Measurements from ENCODE around the gene CDC42BPB.

CDC42BPB gene

GRCh38 chr14:103016594-103016993 is 40.8 kb downstream of the CDC42BPB start:
- TF ChIP-seq CTCF (conservative IDR thresholded peaks at IDR 0.05): no peak
- H3K27ac ChIP-seq: peak overlapping the region; percentile 47

GRCh38 chr14:103016071-103016470 is 41.3 kb downstream of the CDC42BPB start:
- TF ChIP-seq CTCF (conservative IDR thresholded peaks at IDR 0.05): no peak
- peak overlapping the region; percentile 47 for H3K27ac ChIP-seq

GRCh38 chr14:103015426-103015825 is 41.9 kb downstream of the CDC42BPB start:
- H3K27ac ChIP-seq: peak overlapping the region; percentile 47
- no peak for TF ChIP-seq CTCF (conservative IDR thresholded peaks at IDR 0.05)

- TF ChIP-seq CTCF (conservative IDR thresholded peaks at IDR 0.05): no peak
- H3K27ac ChIP-seq: peak overlapping the region; percentile 47
Observed at GRCh38 chr14:103014466-103015228, 42.7 kb downstream of the CDC42BPB start.

GRCh38 chr14:103013028-103013427 is 44.3 kb downstream of the CDC42BPB start:
- no peak for TF ChIP-seq CTCF (conservative IDR thresholded peaks at IDR 0.05)
- no peak overlapping the region for H3K27ac ChIP-seq

- H3K27ac ChIP-seq: peak overlapping the region; percentile 27; the same call in 1 of the 2 replicates
Observed at GRCh38 chr14:103009559-103009958, 47.8 kb downstream of the CDC42BPB start.

More at GRCh38 chr14:103009559-103009958, 47.8 kb downstream of the CDC42BPB start:
- TF ChIP-seq CTCF (conservative IDR thresholded peaks at IDR 0.05): no peak
